Glomerular visceral epithelial cell (primary cell): ENCODE measurements around the gene MAP3K3.
A peak's percentile ranks its signal among the peaks of the same experiment; 100 is the strongest.
"Not testable (repeated sequence)": the region's sequence is repeated elsewhere in the genome, so short reads cannot be mapped to it uniquely, and the experiment has no call there.

ENCODE experiments used
- DNase-seq: peaks from one replicate; pipeline ENCODE4 v3.0.0-alpha.2; 2016; ENCODE audit errors: extremely low spot score

MAP3K3 gene

GRCh38 chr17:63705657-63706056 lies 83.4 kb downstream of the MAP3K3 start:
- no peak for DNase-seq

GRCh38 chr17:63706336-63707082 lies 84.3 kb downstream of the MAP3K3 start:
- DNase-seq, result no peak

DNA sequence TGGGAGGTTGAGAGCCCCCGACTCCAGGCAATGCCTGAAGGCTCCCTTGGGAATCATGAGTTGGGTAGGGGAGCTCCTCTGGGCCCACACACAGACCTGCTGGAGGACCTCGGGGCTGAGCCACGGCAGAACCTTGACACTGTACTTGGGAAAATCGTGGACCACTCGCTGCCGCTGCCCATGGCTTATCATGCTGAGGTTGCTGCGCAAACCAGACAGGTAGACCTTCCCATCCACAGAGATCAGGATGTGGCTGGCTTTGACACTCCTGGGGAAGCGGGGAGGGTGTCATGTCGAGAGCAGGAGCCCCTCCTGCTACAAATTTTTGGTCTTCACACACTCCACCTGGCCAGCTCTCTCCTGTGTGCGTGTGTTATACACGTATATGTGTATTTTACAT lies 84.9 kb downstream of the MAP3K3 start:
- no peak for DNase-seq

DNA sequence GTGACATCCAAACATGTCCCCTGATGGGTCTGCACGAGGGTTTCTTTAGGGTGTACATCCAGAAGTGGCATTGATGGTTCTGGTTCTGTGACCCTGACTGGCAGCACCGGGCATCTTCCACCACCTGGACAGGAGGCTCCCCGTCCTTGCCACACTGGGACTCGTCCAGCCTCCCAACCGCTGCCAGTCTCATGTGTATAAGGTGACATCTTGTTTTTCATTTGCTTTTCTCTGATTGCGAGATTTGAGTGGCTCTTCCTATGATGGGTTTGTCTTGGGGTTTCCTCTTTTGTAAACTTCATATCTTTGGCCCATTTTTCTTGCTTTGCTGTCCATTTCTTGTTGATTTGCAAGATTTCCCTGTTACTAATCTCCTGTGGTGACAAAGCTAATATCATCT lies 86.9 kb downstream of the MAP3K3 start:
- DNase-seq, result no peak

DNA sequence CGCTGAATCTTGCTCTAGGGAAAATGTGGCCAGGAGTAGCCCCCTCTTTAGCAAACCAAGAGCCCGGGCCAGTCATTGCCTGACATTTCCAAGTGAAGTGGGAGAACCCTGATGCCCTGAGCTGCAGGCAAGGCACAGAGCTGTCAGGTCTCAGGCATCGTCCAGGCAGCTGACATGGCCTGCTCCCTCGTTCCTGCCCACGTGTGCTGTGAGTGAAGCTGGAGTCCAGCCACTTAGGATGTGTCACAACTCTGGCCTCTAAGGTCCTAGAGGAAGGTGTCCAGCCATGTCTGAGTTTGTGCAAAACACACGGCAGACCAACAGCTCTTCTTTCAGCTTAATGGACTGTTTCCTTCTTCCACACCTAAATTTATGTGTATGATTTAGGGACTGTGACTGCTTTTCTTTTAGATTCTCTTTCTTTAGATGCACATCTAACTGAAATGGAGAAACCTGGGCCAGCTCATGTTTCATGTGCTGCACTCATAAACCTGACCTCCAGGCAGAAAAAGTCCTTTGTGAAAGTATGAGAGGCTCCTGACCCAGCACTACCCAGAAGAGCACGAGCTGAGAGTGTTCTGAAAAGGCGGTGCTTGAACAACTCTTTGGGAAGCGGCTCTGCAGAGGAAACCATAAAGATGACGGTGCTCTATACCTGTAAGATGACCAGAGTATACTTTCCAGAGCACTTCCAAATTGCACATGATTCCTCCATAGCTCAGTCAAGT lies 92.5 kb downstream of the MAP3K3 start:
- DNase-seq, result no peak

DNA sequence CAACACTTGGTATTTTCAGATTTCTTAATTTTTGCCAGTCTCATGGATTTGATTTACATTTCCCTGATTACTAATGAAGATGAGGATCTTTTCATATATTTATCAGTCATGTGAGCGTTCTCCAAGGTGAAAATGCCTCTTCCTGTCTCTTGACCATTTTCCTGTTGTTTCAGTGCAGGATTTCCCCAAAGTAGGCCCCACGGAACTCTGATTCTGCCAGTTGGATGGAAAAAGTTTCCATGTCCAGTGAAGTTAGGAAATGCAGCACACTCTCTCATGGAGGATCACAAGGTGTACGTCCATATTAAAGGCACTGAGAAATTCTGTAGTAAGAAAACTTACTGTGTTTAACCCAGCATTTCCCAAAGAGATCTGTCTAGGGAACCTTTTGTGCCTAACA lies 94.2 kb downstream of the MAP3K3 start:
- DNase-seq, result no peak

GRCh38 chr17:63718988-63719387 lies 96.8 kb downstream of the MAP3K3 start:
- no peak for DNase-seq

DNA sequence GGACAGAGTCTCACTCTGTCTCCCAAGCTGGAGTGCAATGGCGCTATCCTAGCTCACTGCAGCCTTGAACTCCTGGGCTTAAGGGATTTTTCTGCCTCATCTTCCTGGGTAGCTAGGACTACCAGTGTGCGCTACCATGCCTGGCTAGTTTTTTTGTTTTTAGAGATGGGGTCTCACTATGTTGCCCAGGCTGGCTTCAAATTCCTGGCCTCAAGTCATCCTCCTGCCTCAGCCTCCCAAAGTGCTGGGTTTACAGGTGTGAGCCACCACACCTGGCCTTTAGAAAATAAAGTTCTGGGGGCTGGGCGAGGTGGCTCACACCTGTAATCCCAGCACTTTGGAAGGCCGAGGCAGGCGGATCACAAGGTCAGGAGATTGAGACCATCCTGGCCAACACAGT lies 98.0 kb downstream of the MAP3K3 start:
- not testable (repeated sequence) for DNase-seq

GRCh38 chr17:63722403-63722802 lies 100.2 kb downstream of the MAP3K3 start:
- DNase-seq, result no peak

DNA sequence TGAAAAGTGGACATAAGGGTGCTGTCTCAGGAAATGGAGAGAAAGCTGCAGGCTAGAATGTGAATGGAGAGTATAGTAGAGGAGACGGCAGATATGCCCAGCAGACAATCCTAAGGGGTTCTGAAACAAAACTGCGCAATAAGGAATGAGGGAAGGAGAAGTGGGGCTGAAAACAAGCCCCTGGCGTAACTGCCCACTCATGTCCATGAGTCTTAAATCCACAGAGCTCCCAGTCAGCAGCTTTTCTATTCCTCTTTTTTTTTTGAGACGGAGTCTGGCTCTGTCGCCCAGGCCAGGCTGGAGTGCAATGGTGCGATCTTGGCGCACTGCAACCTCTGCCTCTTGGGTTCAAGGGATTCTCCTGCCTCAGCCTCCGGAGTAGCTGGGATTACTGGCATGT lies 113.5 kb downstream of the MAP3K3 start:
- no peak for DNase-seq

- DNase-seq, result no peak
These were observed 118.4 kb downstream of the MAP3K3 start for GRCh38 chr17:63740464-63741142.

GRCh38 chr17:63741143-63741407 lies 118.9 kb downstream of the MAP3K3 start:
- no peak for DNase-seq

DNA sequence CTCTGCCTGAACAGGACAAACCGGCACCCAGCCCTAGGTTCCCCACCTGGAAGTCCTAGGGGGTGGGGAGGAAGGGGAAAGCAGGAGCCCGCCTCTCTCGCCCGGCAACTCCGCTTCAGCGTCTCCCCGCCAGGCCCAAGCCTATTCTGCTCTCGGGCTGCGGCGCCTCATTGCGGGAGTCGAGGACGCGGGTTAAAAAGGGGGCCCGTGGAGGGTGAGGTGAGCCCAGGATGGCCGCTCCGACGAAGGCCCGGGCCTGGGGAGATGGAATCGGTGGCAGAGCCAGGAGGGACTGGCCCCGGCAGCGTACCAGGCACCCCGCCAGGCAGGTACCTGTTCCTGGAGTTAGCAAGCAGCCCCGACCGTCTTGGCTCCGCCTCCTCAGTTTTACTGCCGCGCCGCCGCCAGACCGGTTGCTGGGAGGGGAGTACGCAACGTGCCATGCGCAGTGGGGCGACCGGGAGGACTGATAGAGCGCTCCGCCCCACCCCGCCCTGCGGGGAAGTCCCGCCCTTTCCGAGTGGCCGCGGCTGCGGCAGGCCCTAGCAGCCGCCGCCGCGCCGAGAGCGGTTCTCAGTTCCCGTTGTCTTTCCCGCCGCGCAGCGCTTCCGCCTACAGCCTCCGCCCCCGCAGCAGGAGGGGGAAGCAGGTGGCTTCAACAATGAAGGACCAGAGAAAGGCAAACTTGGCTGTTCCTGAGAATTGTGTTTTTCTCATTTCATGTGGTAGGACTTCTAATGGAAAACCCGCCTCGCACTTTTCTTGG lies 119.4 kb downstream of the MAP3K3 start, which contains the start of gene STRADA:
Gene STRADA (minus strand): TSS at position 392 of the 766 bp plus-strand sequence. CDS start 13,430 bp downstream, outside the sequence.
- DNase-seq, result peak; percentile 98
